Neural cell (in vitro differentiated cells): ENCODE measurements around the gene ZNF678. TPM values are rescaled to one million over a fixed set of nuclear protein-coding genes. Genes with fewer than 3 reads are reported as not detected.

Experiments used
- H2AFZ ChIP-seq: fragments of 200-600, 300-800 bp; sonication (generic), shearing (Covaris generic); 2 replicates; pipeline ENCODE4 v1.6.0; 2014; ENCODE audit warnings: low read depth, mild to moderate bottlenecking, antibody characterized with exemption, low read length, moderate library complexity
- H3F3A ChIP-seq: fragments of 200-600 bp; shearing (Covaris generic); 2 replicates; pipeline ENCODE4 v1.6.1; 2016; ENCODE audit warnings: mild to moderate bottlenecking, moderate library complexity, mixed read lengths, antibody characterized with exemption, low read length; ENCODE audit not compliant: insufficient read depth, poor library complexity, severe bottlenecking
- H3K27ac ChIP-seq: fragments of 200-600, 300-800 bp; sonication (generic), shearing (Covaris generic); 2 replicates; pipeline ENCODE4 v1.5.1; 2014; ENCODE audit warnings: mild to moderate bottlenecking, low read length, moderate library complexity
- H3K27me3 ChIP-seq: fragments of 300-800, 200-600 bp; sonication (generic), shearing (Covaris generic); 2 replicates; pipeline ENCODE4 v1.6.0; 2014; ENCODE audit warnings: mild to moderate bottlenecking, low read depth, low read length, moderate library complexity; ENCODE audit not compliant: insufficient read depth
- H3K36me3 ChIP-seq: fragments of 300-800, 200-600 bp; sonication (generic), shearing (Covaris generic); 2 replicates; pipeline ENCODE4 v1.5.1; 2014; ENCODE audit warnings: mild to moderate bottlenecking, antibody characterized with exemption, low read length, moderate library complexity; ENCODE audit not compliant: insufficient read depth
- H3K4me2 ChIP-seq: fragments of 300-800, 200-600 bp; sonication (generic), shearing (Covaris generic); 2 replicates; pipeline ENCODE4 v1.6.0; 2014; ENCODE audit warnings: mild to moderate bottlenecking, low read length
- H3K4me3 ChIP-seq: fragments of 300-800, 200-600 bp; sonication (generic), shearing (Covaris generic); 2 replicates; pipeline ENCODE4 v1.5.1; 2014; ENCODE audit warnings: mild to moderate bottlenecking, low read length, moderate library complexity
- H3K79me2 ChIP-seq: fragments of 200-600 bp; shearing (Covaris generic); replicated peaks from 2 replicates; pipeline ENCODE4 v1.6.0; 2014; ENCODE audit warnings: mild to moderate bottlenecking, low read length, moderate library complexity; ENCODE audit not compliant: insufficient read depth
- H3K9ac ChIP-seq: fragments of 300-800, 200-600 bp; sonication (generic), shearing (Covaris generic); 2 replicates; pipeline ENCODE4 v1.6.1; 2016; ENCODE audit warnings: mild to moderate bottlenecking, low read length, mixed read lengths
- H3K9me2 ChIP-seq: fragments of 200-600 bp; shearing (Covaris generic); 2 replicates; pipeline ENCODE4 v1.6.1; 2016; ENCODE audit warnings: mild to moderate bottlenecking, low read length, mixed read lengths; ENCODE audit not compliant: insufficient read depth
- H3K9me3 ChIP-seq: fragments of 200-600, 300-800 bp; sonication (generic), shearing (Covaris generic); 2 replicates; pipeline ENCODE4 v1.6.1; 2016; ENCODE audit warnings: mild to moderate bottlenecking, mixed run types, low read length, moderate library complexity, mixed read lengths
- H4K20me1 ChIP-seq: fragments of 200-600 bp; shearing (Covaris generic); 2 replicates; pipeline ENCODE4 v1.6.1; 2016; ENCODE audit warnings: mild to moderate bottlenecking, mixed run types; ENCODE audit not compliant: insufficient read depth
- EP300 ChIP-seq: fragments of 450-650 bp; conservative IDR thresholded peaks from 2 replicates; pipeline ENCODE4 v1.6.1; 2014; ENCODE audit warnings: antibody characterized with exemption, mild to moderate bottlenecking, moderate library complexity; ENCODE audit not compliant: poor library complexity, severe bottlenecking
- EZH2 ChIP-seq: fragments of 200-600, 300-800 bp; shearing (Covaris generic), sonication (generic); IDR thresholded peaks from 2 replicates; pipeline ENCODE4 v1.6.1; 2014; ENCODE audit warnings: antibody characterized with exemption, low read length, borderline replicate concordance, mild to moderate bottlenecking; ENCODE audit not compliant: insufficient read depth, poor library complexity, severe bottlenecking
- MXI1 ChIP-seq: fragments of 450-650 bp; conservative IDR thresholded peaks from 2 replicates; pipeline ENCODE4 v1.6.1; 2014; ENCODE audit warnings: antibody characterized with exemption, mild to moderate bottlenecking; ENCODE audit not compliant: poor library complexity, severe bottlenecking
- POLR2AphosphoS5 ChIP-seq: IDR thresholded peaks from 2 replicates; pipeline ENCODE4 v1.6.1; 2012
- RAD21 ChIP-seq: fragments of 450-650 bp; conservative IDR thresholded peaks from 2 replicates; pipeline ENCODE4 v1.6.1; 2014; ENCODE audit warnings: antibody characterized with exemption, mild to moderate bottlenecking, moderate library complexity
- SMC3 ChIP-seq: fragments of 450-650 bp; conservative IDR thresholded peaks from 2 replicates; pipeline ENCODE4 v1.6.1; 2014; ENCODE audit warnings: antibody characterized with exemption, mild to moderate bottlenecking, moderate library complexity; ENCODE audit not compliant: poor library complexity
- TAF1 ChIP-seq: IDR thresholded peaks from 2 replicates; pipeline ENCODE4 v1.6.1; 2012; ENCODE audit warnings: low read depth
- polyA plus RNA-seq: library from polyadenylated mRNA; depleted of rRNA; stranded (reverse); fragments of >200 nt; gene quantifications from 2 replicates; pipeline ENCODE4 v1.2.3, GENCODE V29; 2014
- TF ChIP-seq, protein P1 (sequence below): fragments of 450-650 bp; IDR thresholded peaks from 2 replicates; pipeline ENCODE4 v1.5.1; 2014; ENCODE audit warnings: antibody characterized with exemption, mild to moderate bottlenecking, moderate library complexity; ENCODE audit not compliant: poor library complexity, severe bottlenecking
- TF ChIP-seq, protein P2 (sequence below): IDR thresholded peaks from 2 replicates; pipeline ENCODE4 v1.6.1; 2012; ENCODE audit warnings: borderline replicate concordance

Gene ZNF678
- polyA plus RNA-seq, 1 donor from 2014 or later, result 25.9 TPM

DNA sequence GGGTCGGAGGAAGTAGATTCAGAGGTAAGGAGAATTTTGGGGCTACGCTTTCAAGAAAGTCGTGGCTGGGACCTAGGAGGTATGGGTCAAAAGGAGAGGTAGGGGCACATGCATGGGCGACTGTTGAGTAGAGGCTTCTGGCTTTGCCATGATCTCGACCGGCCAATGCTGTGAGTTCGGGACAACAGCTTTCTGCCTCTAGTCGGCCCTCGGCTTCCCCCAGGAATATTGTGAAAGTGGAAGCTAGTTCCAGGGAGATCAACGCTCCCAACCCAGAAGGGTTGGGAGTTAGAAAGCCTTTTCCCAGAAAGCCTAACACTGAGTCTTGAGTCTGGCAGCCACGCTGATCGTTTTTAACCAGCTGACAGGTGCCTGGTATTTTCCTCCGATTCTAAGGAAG, 69.0 kb downstream of the ZNF678 start:
- Histone ChIP-seq H3K9me3 (peaks cover 22% of the 10 kb centered on the region), H3K27me3 (no peaks in the 10 kb centered on the region), H2AFZ (no peak overlapping the region), H3K4me2 (no peak overlapping the region), H3K79me2 (peaks cover 6% of the 10 kb centered on the region), H3K36me3 (no peaks in the 10 kb centered on the region), H3K9ac (no peak overlapping the region), H3K4me3 (no peak overlapping the region), H3K27ac (no peak overlapping the region), H3K9me2 (no peaks in the 10 kb centered on the region), H4K20me1 (no peaks in the 10 kb centered on the region), H3F3A (no peaks in the 10 kb centered on the region)
- TF ChIP-seq RAD21, result no peak
- TF ChIP-seq, protein P1, sequence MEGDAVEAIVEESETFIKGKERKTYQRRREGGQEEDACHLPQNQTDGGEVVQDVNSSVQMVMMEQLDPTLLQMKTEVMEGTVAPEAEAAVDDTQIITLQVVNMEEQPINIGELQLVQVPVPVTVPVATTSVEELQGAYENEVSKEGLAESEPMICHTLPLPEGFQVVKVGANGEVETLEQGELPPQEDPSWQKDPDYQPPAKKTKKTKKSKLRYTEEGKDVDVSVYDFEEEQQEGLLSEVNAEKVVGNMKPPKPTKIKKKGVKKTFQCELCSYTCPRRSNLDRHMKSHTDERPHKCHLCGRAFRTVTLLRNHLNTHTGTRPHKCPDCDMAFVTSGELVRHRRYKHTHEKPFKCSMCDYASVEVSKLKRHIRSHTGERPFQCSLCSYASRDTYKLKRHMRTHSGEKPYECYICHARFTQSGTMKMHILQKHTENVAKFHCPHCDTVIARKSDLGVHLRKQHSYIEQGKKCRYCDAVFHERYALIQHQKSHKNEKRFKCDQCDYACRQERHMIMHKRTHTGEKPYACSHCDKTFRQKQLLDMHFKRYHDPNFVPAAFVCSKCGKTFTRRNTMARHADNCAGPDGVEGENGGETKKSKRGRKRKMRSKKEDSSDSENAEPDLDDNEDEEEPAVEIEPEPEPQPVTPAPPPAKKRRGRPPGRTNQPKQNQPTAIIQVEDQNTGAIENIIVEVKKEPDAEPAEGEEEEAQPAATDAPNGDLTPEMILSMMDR, result no peak
- TF ChIP-seq EP300, result no peak
- no peak for TF ChIP-seq EZH2
- TF ChIP-seq SMC3, result no peak
- TF ChIP-seq MXI1, result no peak
- TF ChIP-seq, protein P2, sequence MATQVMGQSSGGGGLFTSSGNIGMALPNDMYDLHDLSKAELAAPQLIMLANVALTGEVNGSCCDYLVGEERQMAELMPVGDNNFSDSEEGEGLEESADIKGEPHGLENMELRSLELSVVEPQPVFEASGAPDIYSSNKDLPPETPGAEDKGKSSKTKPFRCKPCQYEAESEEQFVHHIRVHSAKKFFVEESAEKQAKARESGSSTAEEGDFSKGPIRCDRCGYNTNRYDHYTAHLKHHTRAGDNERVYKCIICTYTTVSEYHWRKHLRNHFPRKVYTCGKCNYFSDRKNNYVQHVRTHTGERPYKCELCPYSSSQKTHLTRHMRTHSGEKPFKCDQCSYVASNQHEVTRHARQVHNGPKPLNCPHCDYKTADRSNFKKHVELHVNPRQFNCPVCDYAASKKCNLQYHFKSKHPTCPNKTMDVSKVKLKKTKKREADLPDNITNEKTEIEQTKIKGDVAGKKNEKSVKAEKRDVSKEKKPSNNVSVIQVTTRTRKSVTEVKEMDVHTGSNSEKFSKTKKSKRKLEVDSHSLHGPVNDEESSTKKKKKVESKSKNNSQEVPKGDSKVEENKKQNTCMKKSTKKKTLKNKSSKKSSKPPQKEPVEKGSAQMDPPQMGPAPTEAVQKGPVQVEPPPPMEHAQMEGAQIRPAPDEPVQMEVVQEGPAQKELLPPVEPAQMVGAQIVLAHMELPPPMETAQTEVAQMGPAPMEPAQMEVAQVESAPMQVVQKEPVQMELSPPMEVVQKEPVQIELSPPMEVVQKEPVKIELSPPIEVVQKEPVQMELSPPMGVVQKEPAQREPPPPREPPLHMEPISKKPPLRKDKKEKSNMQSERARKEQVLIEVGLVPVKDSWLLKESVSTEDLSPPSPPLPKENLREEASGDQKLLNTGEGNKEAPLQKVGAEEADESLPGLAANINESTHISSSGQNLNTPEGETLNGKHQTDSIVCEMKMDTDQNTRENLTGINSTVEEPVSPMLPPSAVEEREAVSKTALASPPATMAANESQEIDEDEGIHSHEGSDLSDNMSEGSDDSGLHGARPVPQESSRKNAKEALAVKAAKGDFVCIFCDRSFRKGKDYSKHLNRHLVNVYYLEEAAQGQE, result no peak
- TF ChIP-seq POLR2AphosphoS5, result no peak
- TF ChIP-seq TAF1, result no peak

DNA sequence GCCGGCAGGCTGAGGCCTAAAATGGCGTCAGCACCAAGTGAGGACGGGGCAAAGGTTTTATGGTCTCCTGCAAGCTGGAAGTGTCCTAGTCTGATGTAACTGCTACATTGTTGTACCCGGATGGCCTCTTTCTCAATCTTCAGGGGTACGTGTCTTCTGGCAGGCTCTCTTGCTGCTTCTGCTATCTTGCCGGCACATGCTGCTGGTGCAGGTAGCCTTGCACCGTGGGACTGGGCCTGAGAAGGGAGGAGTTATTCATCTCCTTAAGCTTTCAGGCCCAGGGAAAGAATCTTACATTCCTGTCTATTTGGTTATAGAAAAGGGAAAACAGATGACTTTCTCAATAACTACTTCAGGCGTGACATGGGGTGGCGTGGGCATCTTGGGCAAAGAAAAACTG, 72.2 kb downstream of the ZNF678 start:
- Histone ChIP-seq H2AFZ (no peak overlapping the region), H3K27me3 (no peaks in the 10 kb centered on the region), H3K79me2 (peaks cover 14% of the 10 kb centered on the region), H4K20me1 (no peaks in the 10 kb centered on the region), H3K4me3 (no peak overlapping the region), H3K9ac (no peak overlapping the region), H3K9me2 (no peaks in the 10 kb centered on the region), H3K36me3 (no peaks in the 10 kb centered on the region), H3K4me2 (no peak overlapping the region), H3F3A (no peaks in the 10 kb centered on the region), H3K9me3 (peaks cover 27% of the 10 kb centered on the region), H3K27ac (no peak overlapping the region)
- TF ChIP-seq TAF1, result no peak
- no peak for TF ChIP-seq POLR2AphosphoS5
- TF ChIP-seq MXI1, result no peak
- no peak for TF ChIP-seq EP300
- TF ChIP-seq, protein P2, result no peak
- no peak for TF ChIP-seq EZH2
- no peak for TF ChIP-seq SMC3
- no peak for TF ChIP-seq RAD21
- TF ChIP-seq, protein P1, result no peak
